Activated T-cell treated with anti-CD3 and anti-CD28 coated beads for 1 hour (primary cell): ENCODE results near the gene SHISA7.

ENCODE experiments used
- DNase-seq: peaks from one replicate; pipeline ENCODE4 v3.0.0-alpha.2; 2020; ENCODE audit warnings: low read depth

SHISA7 gene

DNA sequence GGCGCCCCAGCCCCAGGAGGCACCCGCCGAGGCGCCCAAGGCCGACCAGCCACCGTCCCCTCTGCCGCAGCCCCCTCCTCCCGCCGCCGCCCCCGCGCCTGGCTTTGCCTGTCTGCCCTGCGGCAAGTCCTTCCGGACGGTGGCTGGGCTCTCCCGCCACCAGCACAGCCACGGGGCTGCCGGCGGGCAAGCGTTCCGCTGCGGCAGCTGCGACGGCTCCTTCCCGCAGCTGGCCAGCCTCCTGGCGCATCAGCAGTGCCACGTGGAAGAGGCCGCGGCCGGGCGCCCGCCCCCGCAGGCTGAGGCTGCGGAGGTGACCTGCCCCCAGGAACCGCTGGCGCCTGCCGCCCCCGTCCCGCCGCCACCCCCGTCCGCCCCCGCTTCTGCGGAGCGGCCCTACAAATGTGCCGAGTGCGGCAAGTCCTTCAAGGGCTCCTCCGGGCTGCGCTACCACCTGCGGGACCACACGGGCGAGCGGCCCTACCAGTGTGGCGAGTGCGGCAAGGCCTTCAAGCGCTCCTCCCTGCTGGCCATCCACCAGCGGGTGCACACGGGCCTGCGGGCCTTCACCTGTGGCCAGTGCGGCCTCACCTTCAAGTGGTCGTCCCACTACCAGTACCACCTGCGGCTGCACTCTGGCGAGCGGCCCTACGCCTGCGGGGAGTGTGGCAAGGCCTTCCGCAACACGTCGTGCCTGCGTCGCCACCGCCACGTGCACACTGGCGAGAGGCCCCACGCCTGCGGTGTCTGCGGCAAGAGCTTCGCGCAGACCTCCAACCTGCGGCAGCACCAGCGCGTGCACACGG is 39.3 kb upstream of the SHISA7 start:
- no peak for DNase-seq

GRCh38 chr19:55481794-55482155 is 38.7 kb upstream of the SHISA7 start:
- no peak for DNase-seq

- DNase-seq, result no peak
Observed at GRCh38 chr19:55481148-55481793, 38.2 kb upstream of the SHISA7 start.

DNA sequence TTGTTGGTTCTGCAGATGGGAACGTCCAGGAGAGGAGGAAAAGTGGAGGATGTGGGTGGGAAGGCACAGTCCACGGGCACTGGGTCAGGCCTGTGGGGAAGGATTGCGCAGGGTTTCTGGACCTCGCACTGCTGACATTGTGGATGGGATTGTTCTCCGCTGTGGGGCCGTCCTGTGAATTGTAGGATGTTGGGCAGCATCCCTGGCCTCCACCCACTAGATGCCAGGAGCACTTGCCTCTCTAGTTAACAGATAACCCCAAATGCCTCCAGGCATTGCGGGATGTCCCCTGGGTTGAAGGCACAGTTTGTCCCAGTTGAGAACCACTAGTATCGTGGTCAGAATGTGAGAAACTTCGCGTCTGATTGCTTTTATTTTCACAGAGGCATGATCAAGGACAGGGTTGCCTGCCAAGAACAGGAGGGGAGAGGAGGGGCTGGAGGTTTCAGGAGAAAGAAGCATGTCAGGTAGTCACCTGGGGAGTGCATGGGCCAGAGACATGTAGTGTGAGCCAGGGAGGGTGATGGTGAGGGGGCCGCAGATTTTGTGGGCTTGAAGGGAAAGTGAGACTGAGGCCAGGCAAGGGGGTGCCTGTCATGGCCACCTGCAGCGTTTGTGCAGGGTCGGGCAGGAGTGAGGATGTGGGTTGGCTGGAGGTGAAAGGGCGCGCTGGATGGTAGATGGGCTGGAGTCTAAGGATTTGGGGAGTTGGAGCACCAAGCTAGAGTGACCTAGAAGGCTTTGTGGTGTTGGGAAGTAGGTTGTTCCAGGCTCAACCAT is 36.5 kb upstream of the SHISA7 start:
- no peak for DNase-seq

DNA sequence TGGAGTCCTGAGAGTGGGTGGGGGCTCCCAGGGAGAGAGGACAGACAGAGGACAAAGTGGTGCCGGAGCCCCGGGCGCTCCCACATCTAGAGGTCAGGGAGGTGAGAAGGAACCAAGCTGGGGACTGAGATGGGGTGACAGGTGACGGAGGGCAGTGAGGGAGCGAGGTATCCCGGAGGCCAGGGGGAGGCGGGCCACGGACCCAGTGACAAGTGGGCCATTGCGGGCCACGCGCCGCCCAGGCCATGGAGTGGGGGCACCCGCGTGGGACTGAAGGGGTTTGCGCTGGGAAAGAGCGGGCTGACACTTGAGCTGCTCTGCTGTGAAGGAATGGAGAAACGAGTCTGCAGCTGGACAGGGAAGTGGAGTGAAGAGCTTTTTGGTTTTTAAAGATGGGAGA is 35.9 kb upstream of the SHISA7 start:
- no peak for DNase-seq

- DNase-seq, result no peak
Observed at GRCh38 chr19:55478364-55478763, 35.3 kb upstream of the SHISA7 start.

GRCh38 chr19:55477905-55478304 is 34.8 kb upstream of the SHISA7 start:
- no peak for DNase-seq

DNA sequence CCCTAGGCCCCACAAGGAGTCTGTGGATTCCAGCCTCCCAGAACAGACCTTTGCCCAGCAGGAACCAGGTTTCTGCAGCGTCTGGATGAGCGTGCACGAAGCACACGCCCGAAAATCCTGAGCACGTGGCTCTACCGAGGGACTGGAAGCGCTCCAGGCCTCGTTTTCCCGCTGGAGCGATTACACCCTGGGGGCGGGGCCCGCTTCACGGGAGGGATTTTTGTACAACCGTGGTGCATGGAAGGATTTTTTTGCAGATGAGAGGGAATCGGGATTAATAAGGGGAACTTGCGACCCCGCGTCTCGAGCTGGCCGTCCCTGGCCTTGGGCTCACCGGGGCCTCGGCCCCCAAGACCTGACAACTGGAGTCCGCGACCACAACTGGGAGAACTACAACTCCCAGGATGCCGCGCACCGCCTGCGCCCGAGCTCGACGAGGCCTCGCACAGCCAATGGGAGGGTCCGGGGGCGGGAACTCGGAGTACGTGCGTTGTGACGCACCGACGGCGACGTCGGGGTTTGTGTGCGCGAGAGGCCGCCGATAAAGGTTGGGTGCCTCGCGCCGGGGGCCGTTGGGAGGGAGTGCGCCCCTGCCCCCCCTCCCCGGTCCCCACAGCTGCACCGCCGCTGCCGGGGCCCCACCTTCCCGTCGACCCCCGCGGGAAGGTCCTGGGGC is 33.1 kb upstream of the SHISA7 start, which contains the start of gene ZNF628:
ZNF628 (plus strand) TSS at position 518 of the 676 bp plus-strand sequence. CDS start 3,294 bp downstream, outside the sequence.
- DNase-seq, result peak; percentile 96

- no peak for DNase-seq
Observed at GRCh38 chr19:55474269-55475265, 31.5 kb upstream of the SHISA7 start.

DNA sequence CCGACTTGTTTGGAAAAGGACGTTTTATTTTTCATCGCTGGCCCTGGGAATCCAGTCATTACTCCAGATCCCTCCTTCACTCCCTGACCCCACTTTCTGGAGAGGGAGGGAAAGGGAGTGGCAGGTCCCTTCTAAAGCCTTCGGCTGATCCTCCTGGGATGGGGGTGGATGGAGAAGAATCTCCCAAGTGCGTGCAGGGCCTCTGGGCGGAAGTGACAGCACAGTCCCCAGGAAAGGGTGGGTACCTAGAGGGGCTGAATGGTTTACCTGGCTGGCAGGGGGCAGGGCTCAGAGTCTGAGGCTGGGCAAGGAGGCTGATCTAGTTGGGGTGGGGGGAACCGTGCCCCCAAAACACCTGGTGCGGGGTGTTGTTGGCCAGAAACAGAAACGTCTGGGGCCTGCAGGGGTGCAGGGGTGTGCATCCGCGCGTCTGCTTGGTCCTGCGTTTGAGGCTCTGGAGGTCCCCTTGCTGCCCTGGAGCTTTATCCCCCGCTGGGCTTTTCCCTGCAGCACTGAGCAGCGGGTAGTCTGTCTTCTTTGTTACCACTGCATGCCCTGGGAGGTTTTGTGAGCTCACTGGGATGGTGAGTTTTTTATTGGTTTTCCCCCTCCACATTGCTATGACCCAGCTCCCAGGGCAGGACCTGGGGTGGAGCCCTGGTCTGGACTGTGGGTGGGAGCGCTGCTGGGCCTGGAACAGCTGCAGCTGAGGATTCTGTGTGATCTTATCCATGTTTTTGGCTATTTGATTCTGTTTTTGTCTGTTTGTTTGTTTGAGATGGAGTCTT is 30.3 kb upstream of the SHISA7 start:
- DNase-seq, result no peak

GRCh38 chr19:55472463-55472862 is 29.4 kb upstream of the SHISA7 start:
- no peak for DNase-seq

- no peak for DNase-seq
Observed at GRCh38 chr19:55471266-55471665, 28.2 kb upstream of the SHISA7 start.

DNA sequence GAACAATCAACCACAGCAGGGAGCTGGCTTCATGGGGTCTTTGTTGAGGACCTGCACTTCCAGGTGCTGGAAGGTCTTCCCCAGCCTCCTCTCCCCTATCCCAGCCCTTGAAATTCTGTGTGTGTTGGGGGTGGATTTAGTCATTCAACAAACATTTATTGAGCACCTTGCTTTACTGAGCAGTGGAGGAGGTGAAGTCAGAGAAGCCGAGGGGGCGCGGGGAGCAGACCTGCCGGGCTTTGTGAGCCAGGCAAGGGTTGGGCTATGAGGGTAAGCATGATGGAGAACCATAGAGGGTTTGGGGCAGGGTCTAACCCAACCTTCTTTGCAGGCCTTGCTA is 24.9 kb upstream of the SHISA7 start:
- DNase-seq, result no peak

- DNase-seq, result peak; percentile 61
Observed at GRCh38 chr19:55467236-55468053, 24.3 kb upstream of the SHISA7 start.

DNA sequence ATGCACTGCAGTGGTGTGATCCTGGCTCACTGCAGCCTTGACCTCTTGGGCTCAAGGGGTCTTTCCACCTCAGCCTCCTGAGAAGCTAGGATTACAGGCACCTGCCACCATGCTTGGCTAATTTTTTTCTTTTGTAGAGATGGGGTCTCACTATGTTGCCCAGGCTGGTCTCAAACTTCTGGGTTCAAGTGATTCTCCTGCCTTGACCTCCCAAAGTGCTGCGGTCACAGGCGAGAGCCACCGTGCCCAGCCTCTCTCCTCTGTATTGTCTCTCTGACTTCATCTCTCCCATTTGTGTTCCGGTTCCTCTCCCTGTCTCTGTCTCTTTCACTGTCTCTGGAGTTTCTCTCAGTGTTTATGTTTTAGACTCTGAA is 23.1 kb upstream of the SHISA7 start:
- DNase-seq, result no peak

GRCh38 chr19:55465460-55466240 is 22.6 kb upstream of the SHISA7 start:
- no peak for DNase-seq

- DNase-seq, result no peak
Observed at GRCh38 chr19:55464662-55465054, 21.6 kb upstream of the SHISA7 start, which contains the start of gene C19orf85. TSS of gene C19orf85 (minus strand) at chr19:55464751. CDS start at chr19:55464554, 197 bp downstream.

DNA sequence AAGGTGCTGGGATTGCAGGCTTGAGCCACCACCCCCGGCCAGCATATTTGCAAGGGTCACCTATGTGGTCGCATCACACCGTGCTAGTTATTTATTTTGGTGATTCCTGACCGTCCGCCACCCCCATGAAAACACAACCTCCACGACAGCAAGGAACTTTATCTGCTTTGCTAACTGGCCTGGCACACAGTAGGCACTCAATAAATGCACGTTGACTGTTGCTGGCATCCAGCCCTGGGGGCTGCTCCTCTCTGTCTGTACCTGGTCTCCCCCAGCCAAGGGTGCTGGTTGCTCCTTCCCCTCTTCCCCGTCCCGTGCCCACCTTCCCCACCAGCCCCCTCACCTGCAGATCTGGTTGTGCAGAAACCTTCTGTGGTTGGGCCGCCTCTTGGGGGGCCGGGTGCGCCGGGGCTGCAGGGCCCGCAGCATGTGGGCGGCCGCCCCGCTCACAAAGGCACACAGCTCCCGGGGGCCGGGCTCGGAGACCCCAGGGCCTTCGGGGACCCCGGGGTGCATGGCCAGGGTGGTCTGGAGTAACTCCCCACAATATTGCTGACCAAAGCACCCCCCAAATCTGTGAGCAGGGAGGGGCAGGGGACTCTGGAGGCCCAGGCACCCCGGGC is 21.1 kb upstream of the SHISA7 start:
- DNase-seq, result no peak
